AG04450 (cell line): ENCODE results near the gene COL12A1. TPM values are rescaled to one million over a fixed set of nuclear protein-coding genes. Genes with fewer than 3 reads are reported as not detected.

Source experiments
- CTCF ChIA-PET: fragments of 300-600, 350-600 bp; formaldehyde crosslinking; extraction: SDS; loops from one replicate; lab custom pipeline; 2022; ENCODE audit warnings: antibody characterized with exemption, inconsistent platforms; lab: Charles Lee
- POLR2A ChIA-PET: fragments of 350-600 bp; formaldehyde crosslinking; extraction: SDS; loops from one replicate; lab custom pipeline; 2021; ENCODE audit warnings: antibody characterized with exemption, inconsistent platforms; lab: Yijun Ruan, JAX
- DNase-seq: peaks from one replicate; pipeline ENCODE4 v3.0.0-alpha.2; 2011; ENCODE audit warnings: low read depth, low spot score
- H3K27ac ChIP-seq: one replicate; pipeline ENCODE4 v1.5.1; 2012; ENCODE audit warnings: low read depth, low read length, control low read depth
- H3K27me3 ChIP-seq: one replicate; pipeline ENCODE4 v1.6.0; 2012; ENCODE audit warnings: low read length; ENCODE audit not compliant: control insufficient read depth, insufficient read depth
- H3K4me3 ChIP-seq: 2 replicates; pipeline ENCODE4 v1.5.1; 2011; ENCODE audit warnings: mild to moderate bottlenecking, low read depth, low read length, control low read depth
- H3K9me3 ChIP-seq: 2 replicates; pipeline ENCODE4 v1.5.1; 2012; ENCODE audit warnings: low read length; ENCODE audit not compliant: control insufficient read depth, insufficient read depth
- polyA plus RNA-seq: library from polyadenylated mRNA; depleted of rRNA; stranded (reverse); fragments of >200 nt; gene quantifications from 2 replicates; pipeline ENCODE4 v1.2.3, GENCODE V29; 2011
- TF ChIP-seq, protein P1 (sequence below): IDR thresholded peaks from 2 replicates; pipeline ENCODE4 v1.5.1; 2011; ENCODE audit warnings: low read depth, low read length, control low read depth, inconsistent platforms

Gene COL12A1
- polyA plus RNA-seq, 1 experiment: 1,109 TPM

DNA sequence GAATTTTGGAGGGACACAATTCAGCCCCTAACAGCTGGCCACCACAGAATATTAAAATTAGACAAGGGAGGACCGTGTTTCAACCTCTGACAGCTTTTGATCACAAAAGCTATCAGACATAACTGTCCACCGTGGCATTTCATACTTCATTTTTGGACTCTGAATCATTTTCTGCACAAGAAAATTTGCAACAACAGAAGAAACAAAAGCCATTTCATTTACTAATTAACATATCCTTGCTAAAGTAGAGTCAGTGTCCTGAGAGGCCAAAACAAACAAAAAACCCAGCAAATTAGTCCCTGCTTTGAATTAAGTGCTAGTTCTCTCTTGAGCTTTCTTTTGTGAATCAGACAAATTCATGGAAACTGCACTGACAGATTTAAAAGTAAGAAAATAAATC, 17.6 kb upstream of the COL12A1 start:
- CTCF ChIA-PET: interaction anchor here (1.3 kb wide), 1 partner anchor 15 kb away, joined by 5 read pairs; no protein-coding TSS in a partner anchor
- DNase-seq: no peak

DNA sequence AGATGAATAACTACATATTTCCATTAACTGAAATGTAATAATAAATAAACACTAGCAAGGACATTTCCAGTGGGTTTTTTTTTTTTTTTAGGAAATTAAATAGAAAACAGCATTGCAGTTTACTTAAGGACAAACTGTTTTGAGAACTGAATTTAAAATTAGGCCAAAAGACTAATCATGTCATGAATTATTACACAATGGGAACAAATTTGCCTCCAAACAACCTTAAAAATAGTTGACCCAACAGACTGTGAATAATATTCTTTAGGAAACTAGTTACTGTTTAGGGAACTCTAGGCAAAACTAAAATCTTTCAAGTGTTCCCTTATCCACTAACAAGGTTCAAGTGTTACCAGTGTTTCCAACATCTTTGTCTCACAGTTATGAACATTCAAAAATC, 16.4 kb upstream of the COL12A1 start:
- TF ChIP-seq, protein P1, sequence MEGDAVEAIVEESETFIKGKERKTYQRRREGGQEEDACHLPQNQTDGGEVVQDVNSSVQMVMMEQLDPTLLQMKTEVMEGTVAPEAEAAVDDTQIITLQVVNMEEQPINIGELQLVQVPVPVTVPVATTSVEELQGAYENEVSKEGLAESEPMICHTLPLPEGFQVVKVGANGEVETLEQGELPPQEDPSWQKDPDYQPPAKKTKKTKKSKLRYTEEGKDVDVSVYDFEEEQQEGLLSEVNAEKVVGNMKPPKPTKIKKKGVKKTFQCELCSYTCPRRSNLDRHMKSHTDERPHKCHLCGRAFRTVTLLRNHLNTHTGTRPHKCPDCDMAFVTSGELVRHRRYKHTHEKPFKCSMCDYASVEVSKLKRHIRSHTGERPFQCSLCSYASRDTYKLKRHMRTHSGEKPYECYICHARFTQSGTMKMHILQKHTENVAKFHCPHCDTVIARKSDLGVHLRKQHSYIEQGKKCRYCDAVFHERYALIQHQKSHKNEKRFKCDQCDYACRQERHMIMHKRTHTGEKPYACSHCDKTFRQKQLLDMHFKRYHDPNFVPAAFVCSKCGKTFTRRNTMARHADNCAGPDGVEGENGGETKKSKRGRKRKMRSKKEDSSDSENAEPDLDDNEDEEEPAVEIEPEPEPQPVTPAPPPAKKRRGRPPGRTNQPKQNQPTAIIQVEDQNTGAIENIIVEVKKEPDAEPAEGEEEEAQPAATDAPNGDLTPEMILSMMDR: no peak
- Histone ChIP-seq H3K27ac (no peak overlapping the region), H3K4me3 (no peak overlapping the region), H3K9me3 (no peaks in the 10 kb centered on the region), H3K27me3 (no peaks in the 10 kb centered on the region)
- ChIA-PET CTCF (interaction anchor here (1.3 to 2.7 kb wide), 2 partner anchors 11 to 13 kb away, joined by 5 to 28 read pairs; no protein-coding TSS in a partner anchor), POLR2A (no interaction called here)
- DNase-seq: no peak

More for the DNA sequence above, 17.6 kb upstream of the COL12A1 start:
- no peak overlapping the region for H3K4me3 ChIP-seq
- H3K27ac ChIP-seq: no peak overlapping the region
- no peaks in the 10 kb centered on the region for H3K27me3 ChIP-seq
- no peaks in the 10 kb centered on the region for H3K9me3 ChIP-seq
- POLR2A ChIA-PET: no interaction called here
- TF ChIP-seq, protein P1: no peak

DNA sequence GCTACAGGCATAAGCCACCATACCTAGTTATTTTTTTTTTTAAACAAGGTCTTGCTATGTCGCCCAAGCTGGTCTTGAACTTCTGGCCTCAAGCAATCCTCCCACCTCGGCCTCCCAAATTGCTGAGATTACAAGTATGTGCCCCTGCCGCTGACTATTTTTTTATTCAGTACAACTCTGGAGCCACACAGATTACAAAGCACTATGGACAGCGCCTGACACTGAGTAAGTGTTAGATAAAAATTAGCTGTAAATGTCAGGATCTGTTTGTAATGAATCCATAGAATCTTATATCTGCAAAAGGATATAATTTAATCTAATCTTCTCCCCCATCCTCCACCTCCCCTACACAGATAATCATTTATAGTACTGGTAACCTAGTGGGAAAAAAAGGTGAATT, 15.3 kb upstream of the COL12A1 start:
- no peaks in the 10 kb centered on the region for H3K9me3 ChIP-seq
- ChIA-PET CTCF (interaction anchor here (0.9 to 3.2 kb wide), 3 partner anchors 10 to 306 kb away, joined by 3 to 28 read pairs (median 15); no protein-coding TSS in a partner anchor), POLR2A (no interaction called here)
- no peak overlapping the region for H3K27ac ChIP-seq
- DNase-seq: no peak
- H3K27me3 ChIP-seq: no peaks in the 10 kb centered on the region
- TF ChIP-seq, protein P1: no peak
- no peak overlapping the region for H3K4me3 ChIP-seq

DNA sequence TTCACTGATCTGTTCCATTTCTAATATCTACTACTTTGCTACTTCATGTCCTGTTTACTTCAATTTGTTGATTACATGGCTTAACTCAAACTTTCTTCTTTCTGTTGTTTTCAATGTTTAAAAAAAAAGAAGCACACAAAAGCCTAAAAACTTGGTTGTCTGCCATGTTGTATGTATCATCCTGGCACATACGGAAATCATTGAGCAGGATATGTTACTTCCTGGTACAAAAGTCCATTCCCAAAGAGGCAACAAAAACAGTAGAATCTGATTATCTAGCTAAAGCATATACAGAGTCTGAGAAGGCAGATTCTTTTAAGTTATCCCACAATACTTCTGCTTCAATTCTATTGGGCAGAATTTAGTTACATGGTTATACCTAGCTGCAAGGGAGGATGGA, 14.5 kb upstream of the COL12A1 start:
- Histone ChIP-seq H3K27ac (no peak overlapping the region), H3K4me3 (no peak overlapping the region), H3K27me3 (no peaks in the 10 kb centered on the region), H3K9me3 (no peaks in the 10 kb centered on the region)
- DNase-seq: no peak
- TF ChIP-seq, protein P1: no peak
- ChIA-PET POLR2A (no interaction called here), CTCF (interaction anchor here (0.6 to 3.2 kb wide), 5 partner anchors 9 to 1976 kb away, joined by 3 to 28 read pairs (median 4); no protein-coding TSS in a partner anchor)

DNA sequence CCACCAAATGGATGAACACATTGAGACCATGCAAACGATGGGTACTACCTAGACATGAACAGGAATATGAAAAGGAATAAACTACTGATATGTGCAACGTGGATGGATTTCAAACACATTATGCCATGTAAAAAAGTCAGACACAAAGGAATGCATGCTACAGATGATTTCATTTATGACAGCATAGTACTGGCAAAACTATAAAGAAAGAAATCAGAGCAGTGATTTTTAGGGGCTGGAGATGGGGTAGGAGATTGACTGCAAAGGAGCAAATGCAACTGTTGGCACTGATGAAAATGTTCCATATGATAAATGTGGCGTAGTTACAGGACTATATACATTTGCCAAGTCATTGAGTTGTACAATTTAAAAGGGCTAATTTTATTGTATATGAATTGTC, 13.4 kb upstream of the COL12A1 start:
- Histone ChIP-seq H3K4me3 (no peak overlapping the region), H3K27me3 (no peaks in the 10 kb centered on the region), H3K9me3 (no peaks in the 10 kb centered on the region), H3K27ac (no peak overlapping the region)
- POLR2A ChIA-PET: no interaction called here
- TF ChIP-seq, protein P1: no peak
- DNase-seq: no peak
- CTCF ChIA-PET: interaction anchor here (0.7 to 3.2 kb wide), 4 partner anchors 8 to 1609 kb away, joined by 3 to 28 read pairs (median 9); no protein-coding TSS in a partner anchor
